Effector CD8-positive, alpha-beta T cell (primary cell): Measurements from ENCODE around the gene BANP.
"Not testable (repeated sequence)": the region's sequence is repeated elsewhere in the genome, so short reads cannot be mapped to it uniquely, and the experiment has no call there.

ENCODE experiments used
- DNase-seq: peaks from one replicate; lab custom pipeline; 2025; lab: John Stamatoyannopoulos, UW

BANP gene

DNA sequence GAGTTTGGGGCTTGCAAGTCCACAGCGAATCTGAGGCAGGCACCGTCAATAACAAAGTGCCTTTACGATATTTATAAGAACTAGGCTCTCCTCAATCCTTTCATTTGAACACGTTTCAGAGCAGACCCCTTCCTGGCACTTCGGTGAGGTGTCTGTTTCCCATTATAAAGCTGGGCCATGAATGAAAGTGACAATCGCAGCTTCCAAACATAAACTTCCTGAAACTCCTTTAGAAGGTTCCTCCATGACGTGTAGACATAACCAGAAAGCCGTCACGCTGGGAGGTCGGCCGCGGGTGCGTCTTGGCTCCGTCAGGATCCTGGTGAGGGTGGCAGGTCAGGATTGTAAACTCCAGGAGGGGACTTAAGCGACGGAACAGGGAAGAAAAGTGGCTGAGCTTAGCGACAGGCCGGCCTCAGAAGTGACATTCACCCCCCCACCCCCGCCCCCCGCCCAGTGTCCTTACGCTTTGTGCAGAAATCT, 150.4 kb downstream of the BANP start:
- DNase-seq, result not testable (repeated sequence)

DNA sequence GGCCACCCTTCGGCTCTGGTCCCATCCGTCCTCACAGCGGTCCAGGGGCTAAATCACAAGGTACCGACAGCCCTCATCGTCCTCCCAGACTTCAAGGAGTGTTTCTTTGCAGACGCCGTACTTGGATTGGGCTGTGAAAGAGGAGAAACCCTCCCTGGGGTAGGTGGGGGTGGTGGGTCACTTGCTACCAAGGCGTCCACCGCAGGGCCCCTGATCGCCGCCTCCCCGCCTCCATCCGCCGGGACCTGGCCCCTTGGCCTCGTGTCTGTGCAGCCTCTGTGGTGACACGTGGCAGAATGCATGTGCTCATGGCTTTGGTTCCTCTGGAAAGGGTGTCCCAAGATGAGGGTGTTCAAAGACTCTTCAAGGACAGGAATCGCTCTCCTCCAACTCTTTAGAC, 151.4 kb downstream of the BANP start:
- DNase-seq, result no peak

DNA sequence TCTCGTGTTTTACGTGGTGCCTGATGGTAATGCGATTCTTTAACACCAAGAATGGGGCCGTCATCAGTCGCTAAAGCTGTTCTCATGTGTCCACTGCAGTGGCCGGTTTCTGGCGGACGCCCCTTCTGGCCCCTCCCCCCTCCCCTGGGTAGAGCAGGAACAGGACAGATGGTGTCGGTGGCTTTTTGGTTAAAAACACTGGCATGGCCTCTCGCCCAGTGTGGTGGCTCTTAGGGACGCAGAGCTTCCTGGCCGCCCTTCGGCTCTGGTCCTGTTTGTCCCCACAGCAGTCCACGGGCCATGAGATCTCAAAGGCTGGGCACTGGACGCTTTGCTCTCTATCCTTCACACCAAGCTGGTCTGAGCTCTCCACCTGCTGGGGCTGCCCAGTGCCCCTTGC, 151.8 kb downstream of the BANP start:
- DNase-seq, result no peak

DNA sequence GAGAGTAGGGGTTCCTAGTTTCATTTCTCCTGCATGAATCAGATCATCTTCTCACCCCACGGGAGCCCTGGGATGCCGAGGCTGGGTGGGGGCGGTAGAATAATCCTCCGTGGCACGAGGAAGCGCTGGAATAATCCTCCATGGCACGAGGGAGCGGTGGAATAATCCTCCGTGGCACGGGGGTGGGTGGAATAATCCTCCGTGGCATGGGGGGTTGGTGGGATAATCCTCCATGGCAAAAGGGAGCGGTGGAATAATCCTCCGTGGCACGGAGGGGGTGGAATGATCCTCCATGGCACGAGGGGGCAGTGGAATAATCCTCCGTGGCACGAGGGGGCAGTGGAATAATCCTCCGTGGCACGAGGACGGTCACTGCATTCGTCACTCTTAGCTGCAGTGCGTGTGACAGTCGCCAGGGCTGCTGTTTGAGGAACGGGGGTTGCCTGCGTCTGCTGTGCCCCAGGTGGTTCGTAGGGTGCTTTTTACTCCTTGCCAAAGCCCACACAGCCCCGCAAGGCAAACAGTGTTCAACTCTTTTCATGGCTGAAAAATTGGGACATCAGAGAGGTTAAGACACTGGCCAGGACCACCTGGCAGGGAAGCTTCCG, 152.5 kb downstream of the BANP start:
- no peak for DNase-seq

DNA sequence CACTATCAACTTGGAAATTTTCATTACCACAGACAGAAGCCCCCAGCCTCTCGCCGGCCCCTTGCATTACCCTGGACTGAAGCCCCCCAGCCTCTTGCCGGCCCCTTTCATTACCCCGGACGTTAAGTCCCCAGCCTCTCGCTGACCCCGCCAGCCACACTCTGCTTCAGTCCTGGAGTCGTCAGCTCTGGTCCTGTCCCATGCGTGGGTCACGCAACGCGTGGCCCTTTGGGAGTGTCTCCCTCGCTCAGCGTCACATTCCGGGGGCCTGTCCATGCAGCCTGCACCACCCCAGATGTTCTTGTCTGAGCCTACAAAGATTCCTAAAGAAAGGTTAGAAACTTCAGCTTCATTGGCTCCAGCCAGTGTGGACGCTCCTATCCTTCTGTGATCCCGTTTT, 153.1 kb downstream of the BANP start:
- not testable (repeated sequence) for DNase-seq

DNA sequence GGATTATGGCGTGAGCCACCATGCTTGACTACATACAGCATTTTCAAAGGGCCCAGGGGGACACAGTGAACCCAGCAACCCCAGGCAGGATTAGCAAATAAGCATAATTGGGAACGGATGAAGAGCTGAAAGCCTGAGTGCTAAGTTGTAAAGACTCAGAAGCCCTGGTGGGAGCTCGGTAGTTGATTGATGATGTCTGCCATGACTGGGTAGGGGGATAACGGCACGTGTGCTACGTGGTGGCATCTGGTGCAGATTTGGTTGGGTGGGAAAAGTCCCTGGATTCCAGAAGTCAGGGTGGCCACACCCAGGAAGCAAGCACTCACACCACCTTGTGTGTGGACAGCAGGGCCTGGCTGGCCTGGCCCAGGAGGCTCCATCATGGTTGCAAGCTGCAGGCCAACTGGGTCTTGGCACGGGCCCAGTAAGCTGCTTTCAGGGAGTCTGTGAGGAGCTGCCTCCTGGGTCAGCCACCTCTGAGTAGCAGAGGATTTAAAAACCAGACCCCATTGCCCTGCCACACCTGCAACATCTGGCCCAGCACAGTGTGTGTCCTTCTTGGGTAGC, 154.4 kb downstream of the BANP start:
- DNase-seq, result not testable (repeated sequence)

DNA sequence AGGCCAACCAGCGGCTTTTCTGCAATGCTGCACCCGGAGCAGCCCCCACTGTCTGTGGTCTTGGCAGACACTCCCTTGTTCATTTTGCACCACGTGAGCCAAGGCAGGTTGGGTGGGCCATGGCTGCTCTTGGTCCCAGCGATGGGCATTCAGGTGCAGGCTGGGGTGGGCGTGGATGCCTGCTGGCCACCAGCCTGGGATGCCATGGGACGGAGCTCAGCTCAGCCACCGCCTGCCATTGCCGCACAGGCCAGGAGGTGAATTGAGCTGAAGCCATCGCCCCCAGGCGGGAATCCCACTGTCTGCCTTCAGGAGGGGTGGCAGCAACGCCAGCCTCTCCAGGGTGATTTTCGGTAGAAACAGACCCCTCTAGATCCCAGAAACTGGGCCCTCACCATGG, 155.3 kb downstream of the BANP start:
- not testable (repeated sequence) for DNase-seq

DNA sequence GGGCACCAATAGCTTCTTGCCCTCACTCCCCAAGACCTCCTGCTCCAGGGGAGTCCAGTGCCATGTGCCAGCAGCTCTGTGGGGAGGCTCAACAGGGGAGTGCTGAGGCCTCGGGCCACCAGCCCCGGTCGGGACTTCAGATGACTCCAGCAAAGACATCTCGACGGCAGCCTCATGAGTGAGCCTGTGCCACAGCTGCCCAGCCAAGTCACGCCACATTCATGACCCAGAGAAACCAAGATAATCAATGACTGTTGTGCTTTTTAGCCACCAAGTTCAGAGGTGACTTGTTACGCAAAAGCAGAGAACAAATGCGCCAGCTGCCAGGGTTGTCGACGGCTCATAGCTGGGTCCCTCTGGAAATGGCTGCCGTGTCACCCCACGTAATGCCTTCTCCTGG, 157.5 kb downstream of the BANP start:
- no peak for DNase-seq

DNA sequence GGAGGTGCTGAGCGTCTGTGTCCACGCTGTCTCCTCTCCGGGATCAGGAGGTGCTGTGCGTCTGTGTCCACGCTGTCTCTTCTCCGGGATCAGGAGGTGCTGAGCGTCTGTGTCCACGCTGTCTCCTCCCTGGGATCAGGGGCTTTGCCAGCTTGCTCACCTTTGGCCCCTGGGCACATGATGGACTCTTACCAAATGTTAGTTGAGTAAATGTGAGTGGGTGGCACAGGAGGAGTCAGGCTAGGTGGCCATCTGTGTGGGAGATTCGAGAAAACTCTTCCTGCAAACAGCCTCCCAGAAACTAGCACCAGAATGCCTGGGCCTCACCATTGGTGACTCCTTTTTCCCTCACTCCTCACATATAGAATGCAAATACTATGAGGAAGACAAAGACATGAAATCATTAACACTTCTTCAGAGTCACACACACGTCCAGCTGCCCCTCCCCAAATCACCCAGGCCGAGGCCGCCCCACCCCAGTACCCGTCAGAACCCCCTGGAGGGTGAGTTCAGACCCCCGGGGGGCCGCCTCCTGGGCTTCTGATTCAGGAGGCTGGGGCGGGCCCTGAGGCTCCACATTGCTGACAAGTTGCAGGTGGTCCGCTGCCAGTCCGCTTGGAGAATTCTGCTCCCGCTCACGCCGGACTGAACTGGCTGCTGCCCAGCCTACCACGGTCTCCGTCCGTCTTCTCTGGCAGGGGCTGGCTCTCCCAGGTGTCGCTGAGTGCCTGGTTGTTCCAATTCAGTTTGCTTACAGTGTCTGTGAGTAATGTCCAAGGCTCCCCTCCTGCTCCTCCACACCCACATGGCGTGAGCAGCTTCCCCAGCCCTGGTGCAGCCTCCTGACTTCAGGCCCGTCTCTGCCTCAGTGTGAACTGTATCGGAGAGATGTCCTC, 158.7 kb downstream of the BANP start:
- DNase-seq, result not testable (repeated sequence)

DNA sequence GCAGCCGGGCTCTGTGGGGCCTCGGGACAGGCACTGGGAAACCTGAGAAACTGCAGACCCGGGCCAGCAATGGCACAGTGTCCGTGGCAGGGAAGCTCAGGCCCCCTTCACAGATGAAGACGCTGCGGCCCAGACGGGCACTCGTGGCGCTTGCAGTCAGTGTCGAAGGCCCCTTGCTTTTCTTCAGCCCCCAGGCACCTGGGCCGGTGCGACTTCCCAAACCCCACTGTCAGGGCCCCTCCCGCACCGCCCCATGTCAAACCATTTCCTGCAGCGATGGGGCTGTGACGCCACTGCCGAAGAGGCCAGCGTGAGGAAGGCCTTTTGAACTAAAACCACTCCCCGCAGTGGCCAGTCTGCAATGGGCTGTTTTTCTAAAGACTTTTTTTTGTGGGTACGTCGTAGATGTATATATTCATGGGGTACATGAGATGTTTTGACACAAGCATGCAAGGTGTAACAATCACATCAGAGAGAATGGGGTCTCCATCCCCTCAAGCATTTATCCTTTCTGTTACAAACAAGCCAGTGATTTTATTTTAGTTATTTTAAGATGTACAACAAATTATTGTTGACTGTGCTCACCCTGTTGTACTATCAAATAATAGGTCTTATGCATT, 159.8 kb downstream of the BANP start:
- DNase-seq, result not testable (repeated sequence)

DNA sequence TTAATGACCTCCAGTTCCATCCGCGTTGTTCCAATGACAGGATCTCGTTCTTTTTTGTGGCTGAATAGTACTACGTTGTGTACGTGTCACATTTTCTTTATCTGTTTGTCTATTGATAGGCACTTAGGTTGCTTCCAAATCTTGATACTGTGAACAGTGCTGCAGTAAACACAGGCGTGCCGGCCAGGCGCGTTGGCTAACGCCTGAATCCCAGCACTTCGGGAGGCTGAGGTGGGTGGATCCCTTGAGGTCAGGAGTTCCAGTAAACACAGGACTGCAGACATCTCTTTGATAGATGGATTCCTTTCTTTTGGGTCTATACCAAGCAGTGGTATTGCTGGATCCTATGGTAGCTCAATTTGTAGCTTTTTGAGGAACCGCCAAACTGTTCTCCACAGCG, 160.7 kb downstream of the BANP start:
- DNase-seq, result not testable (repeated sequence)

DNA sequence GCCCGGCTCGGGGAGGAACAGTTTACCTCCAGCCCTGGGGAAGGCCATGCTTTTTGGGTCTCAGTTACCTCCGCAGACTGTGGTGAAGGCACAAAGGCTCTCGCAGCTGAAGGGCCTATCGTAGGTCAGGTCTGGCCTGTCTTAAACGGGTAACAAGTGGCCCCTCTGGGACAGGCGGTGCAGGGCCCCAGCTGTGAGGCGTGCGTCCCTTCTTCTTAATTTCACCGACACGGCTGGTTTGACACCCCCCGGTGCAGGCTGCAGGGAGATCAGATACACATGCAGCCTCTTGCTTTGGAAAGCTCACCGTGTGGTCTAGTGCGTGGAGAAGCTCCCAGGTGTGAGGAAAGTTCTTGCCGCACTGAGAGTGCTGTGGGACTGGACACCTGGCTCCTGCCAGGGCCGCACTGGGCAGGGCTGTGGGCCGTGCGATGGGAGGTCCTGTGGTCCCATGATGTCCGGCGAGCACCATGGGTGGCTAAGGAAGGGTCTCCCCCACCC, 162.4 kb downstream of the BANP start:
- no peak for DNase-seq

DNA sequence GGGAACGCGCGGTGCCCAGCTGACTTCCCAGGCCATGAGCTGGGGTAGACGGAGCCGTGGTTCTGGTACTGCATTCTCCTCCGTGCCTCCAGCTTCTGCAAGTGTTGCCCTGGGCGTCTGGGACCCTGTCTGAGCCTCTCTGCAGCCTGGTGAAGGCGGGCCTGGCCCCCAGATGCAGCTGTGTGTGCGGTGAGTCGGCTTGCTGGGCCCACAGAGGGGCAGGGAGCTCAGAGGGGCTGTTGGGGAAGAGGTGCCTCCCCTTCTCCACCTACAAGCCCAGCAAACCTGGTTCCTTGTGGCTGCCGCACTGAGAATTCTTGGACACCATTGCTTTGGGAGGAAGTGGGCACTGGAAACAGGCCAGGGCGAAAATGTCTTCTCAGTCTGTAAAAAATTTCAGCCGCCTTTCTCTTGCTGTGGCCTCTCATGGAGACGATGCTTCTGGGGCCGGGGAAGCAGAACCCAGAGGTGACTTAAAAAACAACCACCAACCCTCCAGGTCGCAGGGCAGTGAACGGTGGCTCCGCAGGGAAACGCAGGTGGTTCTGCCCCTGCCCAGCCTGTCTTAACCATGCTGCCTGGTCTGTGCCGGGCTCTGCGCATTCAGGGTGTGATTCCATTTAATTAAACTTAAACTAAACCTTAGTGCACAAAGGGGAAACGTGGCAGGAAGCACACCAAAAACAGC, 163.5 kb downstream of the BANP start:
- DNase-seq, result not testable (repeated sequence)

DNA sequence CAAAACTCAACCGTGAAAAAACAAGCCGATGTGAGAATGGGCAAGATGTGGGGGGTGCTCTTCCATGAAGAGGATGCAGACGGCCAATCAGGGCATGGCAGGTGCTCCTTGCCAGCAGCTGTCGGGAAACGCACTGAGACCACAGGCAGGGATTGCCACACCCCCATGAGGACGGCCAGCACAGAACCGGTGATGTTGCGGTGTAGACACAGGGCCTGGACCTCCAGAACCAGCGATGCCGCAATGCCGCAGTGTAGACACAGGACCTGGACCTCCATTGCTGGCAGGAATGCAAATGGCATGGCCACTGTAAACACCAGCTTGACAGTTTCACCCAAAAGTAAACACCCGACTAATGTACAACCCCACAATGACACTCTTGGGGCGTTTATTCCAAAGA, 164.9 kb downstream of the BANP start:
- no peak for DNase-seq

DNA sequence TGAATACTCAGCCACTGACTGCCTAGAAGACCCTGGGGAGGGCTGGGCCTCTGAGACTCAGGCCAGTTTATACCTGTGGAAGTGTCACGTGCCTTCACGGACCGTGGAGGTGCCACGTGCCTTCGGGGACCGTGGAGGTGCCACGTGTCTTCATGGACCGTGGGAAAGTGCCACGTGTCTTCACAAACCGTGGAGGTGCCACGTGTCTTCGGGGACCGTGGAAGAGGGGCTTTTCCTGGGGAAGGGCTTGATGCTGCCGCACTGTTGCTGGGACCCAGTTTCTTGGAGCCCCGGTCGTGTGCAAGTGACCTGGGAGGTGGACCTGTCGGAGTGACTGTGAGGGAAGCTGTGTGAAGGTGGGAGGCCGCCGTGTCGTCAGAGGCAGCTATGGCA, 166.2 kb downstream of the BANP start:
- DNase-seq, result no peak

DNA sequence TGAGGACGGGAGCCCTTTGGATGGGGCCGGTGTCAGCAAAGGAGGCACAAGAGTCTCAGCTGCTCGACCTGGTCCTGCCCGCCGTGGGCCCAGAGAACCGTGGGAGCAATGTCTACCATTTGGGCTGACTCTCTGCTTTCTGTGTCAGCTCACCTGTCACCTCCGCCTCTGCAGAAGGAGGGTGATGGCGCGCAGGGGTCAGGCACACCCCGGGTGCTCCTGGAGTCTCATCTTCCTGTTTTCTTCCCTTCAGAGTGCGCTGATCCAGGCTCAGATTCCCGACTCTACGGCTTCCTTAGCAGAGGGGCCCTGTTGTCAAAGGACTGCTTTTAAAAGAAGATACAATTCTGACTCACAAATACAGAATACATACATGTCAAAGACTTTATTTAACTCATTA, 167.1 kb downstream of the BANP start:
- no peak for DNase-seq

DNA sequence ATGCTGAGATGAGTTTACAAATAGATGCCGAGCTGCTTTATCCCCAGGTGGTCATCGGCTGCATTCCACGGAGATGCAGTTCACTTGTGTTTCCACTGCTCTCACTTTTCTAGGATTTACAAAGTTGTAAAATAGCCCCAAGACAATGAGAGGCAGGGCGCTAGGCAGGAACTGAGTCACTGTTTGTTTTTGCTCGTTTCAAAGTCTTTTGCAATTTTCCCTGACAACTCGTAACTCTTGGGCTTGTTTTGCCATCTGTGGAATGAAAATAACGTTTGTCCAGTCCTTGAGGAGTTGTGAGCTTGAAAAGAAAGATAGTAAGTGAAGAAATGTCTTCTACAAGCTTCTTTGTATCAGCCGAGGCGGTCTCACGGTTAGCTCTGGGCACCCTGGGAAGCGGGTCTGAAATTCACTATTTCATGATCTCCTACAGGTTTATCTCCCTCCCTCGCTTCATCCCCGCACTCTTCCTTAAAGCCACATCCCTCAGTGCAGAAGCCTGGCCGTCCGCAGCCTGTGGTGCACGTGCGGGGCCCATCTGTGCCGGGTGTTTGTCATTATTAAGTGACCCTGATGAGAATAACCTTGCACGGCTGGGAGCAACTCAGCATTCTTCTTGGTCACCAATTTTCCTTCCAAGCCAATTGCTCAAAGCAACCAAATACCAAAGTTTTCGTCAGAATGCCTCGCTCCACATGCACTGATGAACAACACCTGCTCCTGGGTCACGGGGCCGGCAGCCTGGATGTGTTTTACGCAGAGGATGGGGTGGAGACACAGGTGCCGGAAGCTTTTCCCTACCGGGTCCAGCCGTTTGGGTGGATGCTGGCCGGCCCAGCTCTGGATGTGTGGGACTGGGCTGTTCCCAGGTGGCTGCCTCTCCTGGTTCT, 167.9 kb downstream of the BANP start:
- DNase-seq, result not testable (repeated sequence)

DNA sequence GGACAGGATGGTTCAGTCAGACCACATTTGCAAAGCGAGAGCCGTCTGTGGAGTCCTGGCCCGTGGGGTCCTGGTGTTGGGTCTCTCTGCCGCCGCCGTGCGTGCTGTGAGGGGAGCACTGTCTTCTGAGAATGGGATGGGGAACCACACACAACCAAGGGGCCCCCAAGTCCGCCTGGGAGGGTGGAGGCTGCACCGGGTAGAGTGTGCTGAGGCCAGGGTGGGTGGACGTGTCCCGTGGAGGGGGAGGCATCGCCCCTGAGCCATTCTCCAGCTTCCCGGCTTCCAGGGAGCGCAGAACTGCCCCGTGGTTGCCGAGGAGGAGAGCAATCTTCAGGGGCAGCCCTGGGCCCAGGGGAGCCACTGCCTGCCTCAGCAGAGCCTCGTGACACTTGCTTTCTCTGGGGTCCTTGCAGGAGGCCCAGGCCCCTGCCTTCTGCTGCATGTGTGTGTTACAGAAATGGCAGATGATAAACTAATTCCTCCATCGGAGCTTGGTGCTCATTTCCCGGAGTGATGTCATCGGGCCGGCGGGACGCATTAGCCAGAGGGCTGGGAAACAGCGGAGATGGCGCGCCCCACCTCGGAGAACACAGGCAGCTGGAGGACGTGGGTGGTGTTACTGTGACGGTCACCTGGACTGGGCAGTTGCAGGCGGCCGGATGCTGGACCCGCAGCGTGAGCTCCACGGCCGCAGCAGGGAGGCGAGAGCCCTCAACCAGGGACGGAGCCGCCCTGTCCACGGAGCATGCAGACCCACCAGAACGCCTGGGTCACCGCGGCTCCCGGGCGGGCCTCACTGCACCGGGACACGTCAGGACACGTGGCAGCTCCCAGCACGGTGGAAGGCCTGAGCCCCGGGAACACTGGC, 168.9 kb downstream of the BANP start:
- not testable (repeated sequence) for DNase-seq

DNA sequence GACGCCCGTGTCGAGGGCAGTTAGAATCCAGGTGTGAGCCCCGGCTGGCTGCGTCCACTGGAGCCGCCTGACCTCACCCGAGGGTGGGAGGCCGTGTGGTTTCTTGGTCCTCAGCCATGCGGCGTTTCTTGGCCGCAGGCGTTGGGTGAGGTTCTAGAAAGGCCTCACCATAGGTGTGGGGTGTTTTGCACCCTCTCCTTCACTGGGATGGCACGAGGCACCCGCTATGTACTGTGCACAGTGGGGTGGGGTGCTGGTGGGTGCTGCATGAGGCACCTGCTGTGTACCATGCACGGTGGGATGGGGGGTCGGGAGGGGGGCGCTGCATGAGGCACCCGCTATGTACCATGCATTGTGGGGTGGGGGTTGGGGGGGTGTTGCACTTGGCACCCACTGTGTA, 169.6 kb downstream of the BANP start:
- DNase-seq, result no peak

DNA sequence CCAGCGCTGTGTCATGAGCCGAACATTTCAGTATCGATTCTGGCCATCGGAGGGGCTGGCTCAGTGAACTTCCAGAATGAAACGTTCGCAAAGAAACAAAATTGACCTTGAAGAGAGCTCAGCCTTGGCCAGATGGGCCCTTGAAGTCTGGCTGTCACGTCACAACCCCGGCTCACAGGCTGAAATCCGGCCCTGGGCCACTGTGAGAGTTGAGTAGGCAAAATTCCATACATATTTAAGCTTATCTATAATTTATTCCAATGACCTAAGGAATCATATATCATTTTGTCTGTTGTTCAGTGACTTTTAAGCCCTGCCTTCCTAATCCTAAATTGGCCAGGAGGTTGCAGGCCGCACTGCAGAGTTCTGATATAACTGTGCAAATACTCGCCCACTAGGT, 170.2 kb downstream of the BANP start:
- not testable (repeated sequence) for DNase-seq
